Vagina (tissue), 2 donors: ENCODE results near the gene NRP2.

ENCODE experiments used
- POLR2A ChIP-seq, 2 donors: fragments of 450-650 bp; IDR thresholded peaks; one replicate each; pipeline ENCODE4 v1.6.1; 2017; ENCODE audit warnings: antibody characterized with exemption in 2 of 2, mild to moderate bottlenecking in 2 of 2, moderate library complexity in 2 of 2
- POLR2AphosphoS5 ChIP-seq, 2 donors: sonication (generic); formaldehyde crosslinking; IDR thresholded peaks; one replicate each; pipeline ENCODE4 v1.9.0; 2017; ENCODE audit warnings: antibody characterized with exemption in 2 of 2, mild to moderate bottlenecking in 2 of 2, low read depth in 1 of 2; ENCODE audit not compliant: insufficient read depth in 1 of 2
- TF ChIP-seq, protein P1 (sequence below), 3 experiments: fragments of 450-650 bp in 2 of 3; fragments of 200-600 bp in 1 of 3; sonication (generic) in 1 of 3; IDR thresholded peaks; one replicate each; pipeline ENCODE4 v1.5.1; 2017 to 2019; ENCODE audit warnings: antibody characterized with exemption in 3 of 3, mild to moderate bottlenecking in 2 of 3, moderate library complexity in 2 of 3

DNA sequence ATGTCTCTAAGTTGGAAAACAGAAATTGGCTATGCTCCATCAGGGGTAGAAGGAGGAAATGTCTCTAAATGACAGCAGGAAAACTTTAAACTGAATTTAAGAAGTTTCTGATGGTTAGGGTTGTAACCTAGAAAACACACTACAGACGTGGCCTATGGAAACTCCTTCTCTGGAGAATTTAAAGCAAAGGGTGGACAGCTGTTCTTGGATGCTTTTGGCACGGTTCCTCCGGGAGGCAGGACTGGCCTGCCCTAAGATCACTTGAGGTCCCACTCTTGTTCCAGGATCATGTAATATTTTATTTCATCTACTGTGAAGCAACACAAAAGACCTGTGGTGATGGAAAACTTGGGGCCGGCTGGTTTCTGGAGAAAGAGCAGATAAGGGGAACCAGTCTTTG is 77.0 kb downstream of the NRP2 start:
- TF ChIP-seq, protein P1, sequence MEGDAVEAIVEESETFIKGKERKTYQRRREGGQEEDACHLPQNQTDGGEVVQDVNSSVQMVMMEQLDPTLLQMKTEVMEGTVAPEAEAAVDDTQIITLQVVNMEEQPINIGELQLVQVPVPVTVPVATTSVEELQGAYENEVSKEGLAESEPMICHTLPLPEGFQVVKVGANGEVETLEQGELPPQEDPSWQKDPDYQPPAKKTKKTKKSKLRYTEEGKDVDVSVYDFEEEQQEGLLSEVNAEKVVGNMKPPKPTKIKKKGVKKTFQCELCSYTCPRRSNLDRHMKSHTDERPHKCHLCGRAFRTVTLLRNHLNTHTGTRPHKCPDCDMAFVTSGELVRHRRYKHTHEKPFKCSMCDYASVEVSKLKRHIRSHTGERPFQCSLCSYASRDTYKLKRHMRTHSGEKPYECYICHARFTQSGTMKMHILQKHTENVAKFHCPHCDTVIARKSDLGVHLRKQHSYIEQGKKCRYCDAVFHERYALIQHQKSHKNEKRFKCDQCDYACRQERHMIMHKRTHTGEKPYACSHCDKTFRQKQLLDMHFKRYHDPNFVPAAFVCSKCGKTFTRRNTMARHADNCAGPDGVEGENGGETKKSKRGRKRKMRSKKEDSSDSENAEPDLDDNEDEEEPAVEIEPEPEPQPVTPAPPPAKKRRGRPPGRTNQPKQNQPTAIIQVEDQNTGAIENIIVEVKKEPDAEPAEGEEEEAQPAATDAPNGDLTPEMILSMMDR (IDR thresholded peaks at IDR 0.05): no peak
- TF ChIP-seq POLR2AphosphoS5 (IDR thresholded peaks at IDR 0.05; ENCODE audit: insufficient read depth in 1 of 2, low read depth in 1 of 2) (no peak), POLR2A (IDR thresholded peaks at IDR 0.05) (no peak)
